PFSK-1 (cell line): ENCODE data around the gene PHACTR1.

Experiments used
- FOXP2 ChIP-seq: optimal IDR thresholded peaks from 2 replicates; pipeline ENCODE3; 2011; ENCODE audit warnings: borderline replicate concordance, control low read depth, inconsistent platforms; ENCODE audit not compliant: insufficient read depth; ENCODE audit errors: extremely low read length, extremely low read depth
- POLR2AphosphoS5 ChIP-seq: IDR thresholded peaks from 2 replicates; pipeline ENCODE4 v1.6.1; 2012; ENCODE audit warnings: low read depth, mild to moderate bottlenecking, control low read depth, low read length, moderate library complexity
- REST ChIP-seq, 2 experiments: IDR thresholded peaks; 2 replicates each; pipeline versions ENCODE4 v1.6.1 to v1.8.0; 2011 to 2012; ENCODE audit warnings: low read depth in 2 of 2, low read length in 2 of 2, control low read depth in 1 of 2, inconsistent platforms in 1 of 2, mild to moderate bottlenecking in 1 of 2, moderate library complexity in 1 of 2; ENCODE audit not compliant: insufficient read depth in 1 of 2
- SIN3A ChIP-seq: IDR thresholded peaks from 2 replicates; pipeline ENCODE4 v1.6.1; 2012; ENCODE audit warnings: mild to moderate bottlenecking, low read length, moderate library complexity, borderline replicate concordance; ENCODE audit not compliant: insufficient read depth
- TAF1 ChIP-seq: IDR thresholded peaks from 2 replicates; pipeline ENCODE4 v1.6.1; 2012; ENCODE audit warnings: low read length, control low read depth, borderline replicate concordance; ENCODE audit not compliant: insufficient read depth

Gene PHACTR1

GRCh38 chr6:12935637-12936036 is 219.1 kb downstream of the PHACTR1 start:
- no peak for TF ChIP-seq TAF1
- no peak for TF ChIP-seq FOXP2
- no peak for TF ChIP-seq POLR2AphosphoS5
- TF ChIP-seq SIN3A, result no peak
- TF ChIP-seq REST (IDR thresholded peaks at IDR 0.05; ENCODE audit: insufficient read depth in 1 of 2, low read depth in 2 of 2, low read length in 2 of 2), result no peak

- TF ChIP-seq SIN3A, result no peak
- no peak for TF ChIP-seq FOXP2
- no peak for TF ChIP-seq REST (IDR thresholded peaks at IDR 0.05; ENCODE audit: insufficient read depth in 1 of 2, low read depth in 2 of 2, low read length in 2 of 2)
- TF ChIP-seq POLR2AphosphoS5, result no peak
- TF ChIP-seq TAF1, result no peak
Measured at GRCh38 chr6:12937971-12938370, 221.4 kb downstream of the PHACTR1 start.

- TF ChIP-seq FOXP2 (no peak), POLR2AphosphoS5 (no peak), TAF1 (no peak), REST (IDR thresholded peaks at IDR 0.05; ENCODE audit: insufficient read depth in 1 of 2, low read depth in 2 of 2, low read length in 2 of 2) (no peak), SIN3A (no peak)
Measured at GRCh38 chr6:12939314-12939713, 222.7 kb downstream of the PHACTR1 start.

- no peak for TF ChIP-seq TAF1
- TF ChIP-seq FOXP2, result no peak
- no peak for TF ChIP-seq POLR2AphosphoS5
- TF ChIP-seq SIN3A, result no peak
- no peak for TF ChIP-seq REST (IDR thresholded peaks at IDR 0.05; ENCODE audit: insufficient read depth in 1 of 2, low read depth in 2 of 2, low read length in 2 of 2)
Measured at GRCh38 chr6:12941422-12941821, 224.9 kb downstream of the PHACTR1 start.

DNA sequence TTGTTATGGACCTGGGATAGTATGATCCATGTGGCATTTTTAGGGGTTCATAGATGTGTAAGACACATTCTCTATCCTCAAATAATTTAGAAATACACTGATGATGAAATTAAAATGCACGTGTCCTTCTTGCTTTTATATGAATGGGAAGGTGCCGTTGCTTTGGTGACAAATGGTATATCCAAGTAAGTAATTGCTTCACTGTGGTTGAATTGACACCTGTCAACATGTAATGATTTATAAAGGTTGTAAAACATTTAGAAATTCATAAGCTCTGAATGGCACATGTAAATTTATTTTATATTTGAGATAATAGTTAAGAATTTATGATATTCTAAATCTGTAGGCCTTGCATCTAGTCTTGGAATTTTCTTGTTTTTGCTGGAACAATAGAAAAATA is 227.0 kb downstream of the PHACTR1 start:
- TF ChIP-seq TAF1 (no peak), REST (IDR thresholded peaks at IDR 0.05; ENCODE audit: insufficient read depth in 1 of 2, low read depth in 2 of 2, low read length in 2 of 2) (no peak), POLR2AphosphoS5 (no peak), FOXP2 (no peak), SIN3A (no peak)
